CD4-positive, alpha-beta T cell treated with Interleukin-15 for 4 hours (primary cell): ENCODE results near the gene B3GALT5.
"Not testable (repeated sequence)": the region's sequence is repeated elsewhere in the genome, so short reads cannot be mapped to it uniquely, and the experiment has no call there.

ENCODE experiments used
- DNase-seq: peaks from one replicate; pipeline ENCODE4 v3.0.0-alpha.2; 2020; ENCODE audit warnings: low spot score

B3GALT5 gene

GRCh38 chr21:39667353-39667891 is 54.7 kb downstream of the B3GALT5 start:
- no peak for DNase-seq

GRCh38 chr21:39668369-39668768 is 55.6 kb downstream of the B3GALT5 start:
- no peak for DNase-seq

- DNase-seq, result no peak
These were observed 56.7 kb downstream of the B3GALT5 start for GRCh38 chr21:39669485-39669884.

GRCh38 chr21:39669976-39670661 is 57.4 kb downstream of the B3GALT5 start:
- no peak for DNase-seq

- no peak for DNase-seq
These were observed 58.0 kb downstream of the B3GALT5 start for GRCh38 chr21:39670701-39671100.

GRCh38 chr21:39671986-39672385 is 59.2 kb downstream of the B3GALT5 start:
- DNase-seq, result no peak

- DNase-seq, result no peak
These were observed 60.4 kb downstream of the B3GALT5 start for GRCh38 chr21:39673163-39673562.

- DNase-seq, result no peak
These were observed 61.0 kb downstream of the B3GALT5 start for GRCh38 chr21:39673736-39674135.

GRCh38 chr21:39674801-39675200 is 62.1 kb downstream of the B3GALT5 start:
- DNase-seq, result no peak

- no peak for DNase-seq
These were observed 62.9 kb downstream of the B3GALT5 start for GRCh38 chr21:39675590-39675989.

- no peak for DNase-seq
These were observed 63.4 kb downstream of the B3GALT5 start for GRCh38 chr21:39675993-39676661.

- DNase-seq, result no peak
These were observed 67.5 kb downstream of the B3GALT5 start for GRCh38 chr21:39680216-39680615.

- no peak for DNase-seq
These were observed 68.5 kb downstream of the B3GALT5 start for GRCh38 chr21:39681257-39681656.

- no peak for DNase-seq
These were observed 69.1 kb downstream of the B3GALT5 start for GRCh38 chr21:39681845-39682244.

- no peak for DNase-seq
These were observed 72.5 kb downstream of the B3GALT5 start for GRCh38 chr21:39685236-39685635.

GRCh38 chr21:39685991-39686390 is 73.3 kb downstream of the B3GALT5 start:
- DNase-seq, result no peak

GRCh38 chr21:39686646-39687468 is 74.1 kb downstream of the B3GALT5 start:
- DNase-seq, result no peak

- no peak for DNase-seq
These were observed 75.3 kb downstream of the B3GALT5 start for GRCh38 chr21:39688010-39688409.

GRCh38 chr21:39689860-39690259 is 77.1 kb downstream of the B3GALT5 start:
- DNase-seq, result not testable (repeated sequence)

GRCh38 chr21:39690454-39690853 is 77.7 kb downstream of the B3GALT5 start:
- no peak for DNase-seq

- DNase-seq, result no peak
These were observed 82.0 kb downstream of the B3GALT5 start for GRCh38 chr21:39694750-39695149.

GRCh38 chr21:39696196-39696595 is 83.5 kb downstream of the B3GALT5 start:
- no peak for DNase-seq

- no peak for DNase-seq
These were observed 83.9 kb downstream of the B3GALT5 start for GRCh38 chr21:39696618-39697017.
